ENCODE results near the gene PPP1R7.

- TF ChIP-seq ZNF530 (tag by site-specific recombination; IDR thresholded peaks at IDR 0.05; ENCODE audit: low read depth): no peak
- TF ChIP-seq, protein P1, sequence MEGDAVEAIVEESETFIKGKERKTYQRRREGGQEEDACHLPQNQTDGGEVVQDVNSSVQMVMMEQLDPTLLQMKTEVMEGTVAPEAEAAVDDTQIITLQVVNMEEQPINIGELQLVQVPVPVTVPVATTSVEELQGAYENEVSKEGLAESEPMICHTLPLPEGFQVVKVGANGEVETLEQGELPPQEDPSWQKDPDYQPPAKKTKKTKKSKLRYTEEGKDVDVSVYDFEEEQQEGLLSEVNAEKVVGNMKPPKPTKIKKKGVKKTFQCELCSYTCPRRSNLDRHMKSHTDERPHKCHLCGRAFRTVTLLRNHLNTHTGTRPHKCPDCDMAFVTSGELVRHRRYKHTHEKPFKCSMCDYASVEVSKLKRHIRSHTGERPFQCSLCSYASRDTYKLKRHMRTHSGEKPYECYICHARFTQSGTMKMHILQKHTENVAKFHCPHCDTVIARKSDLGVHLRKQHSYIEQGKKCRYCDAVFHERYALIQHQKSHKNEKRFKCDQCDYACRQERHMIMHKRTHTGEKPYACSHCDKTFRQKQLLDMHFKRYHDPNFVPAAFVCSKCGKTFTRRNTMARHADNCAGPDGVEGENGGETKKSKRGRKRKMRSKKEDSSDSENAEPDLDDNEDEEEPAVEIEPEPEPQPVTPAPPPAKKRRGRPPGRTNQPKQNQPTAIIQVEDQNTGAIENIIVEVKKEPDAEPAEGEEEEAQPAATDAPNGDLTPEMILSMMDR (tag by site-specific recombination; IDR thresholded peaks at IDR 0.05): no peak
These were observed 35.4 kb upstream of the PPP1R7 start for GRCh38 chr2:241114836-241115235.
